ENCODE measurements around the gene RUFY3.

The RUFY3 gene

GRCh38 chr4:70778888-70779422, 57.2 kb downstream of the RUFY3 start:
- no peak for DNase-seq (ENCODE audit: low read depth)

GRCh38 chr4:70783096-70783495, 61.3 kb downstream of the RUFY3 start:
- no peak for DNase-seq (ENCODE audit: low read depth)

GRCh38 chr4:70787496-70787895, 65.7 kb downstream of the RUFY3 start:
- DNase-seq (ENCODE audit: low read depth) = no peak

- no peak for DNase-seq (ENCODE audit: low read depth)
These were observed 67.0 kb downstream of the RUFY3 start for GRCh38 chr4:70788733-70789132.

- DNase-seq (ENCODE audit: low read depth) = no peak
These were observed 71.9 kb downstream of the RUFY3 start for GRCh38 chr4:70793626-70794025.

GRCh38 chr4:70801265-70801809, 79.6 kb downstream of the RUFY3 start:
- DNase-seq (ENCODE audit: low read depth) = no peak

GRCh38 chr4:70802928-70803580, 81.3 kb downstream of the RUFY3 start:
- DNase-seq (ENCODE audit: low read depth) = no peak

GRCh38 chr4:70808151-70808550, 86.4 kb downstream of the RUFY3 start:
- no peak for DNase-seq (ENCODE audit: low read depth)

- DNase-seq (ENCODE audit: low read depth) = no peak
These were observed 93.6 kb downstream of the RUFY3 start for GRCh38 chr4:70815370-70815769.

- DNase-seq (ENCODE audit: low read depth) = no peak
These were observed 95.1 kb downstream of the RUFY3 start for GRCh38 chr4:70816894-70817293.

- no peak for DNase-seq (ENCODE audit: low read depth)
These were observed 96.5 kb downstream of the RUFY3 start for GRCh38 chr4:70818173-70818855.

- DNase-seq (ENCODE audit: low read depth) = no peak
These were observed 97.2 kb downstream of the RUFY3 start for GRCh38 chr4:70818921-70819320.

GRCh38 chr4:70829015-70829414, 107.3 kb downstream of the RUFY3 start:
- no peak for DNase-seq (ENCODE audit: low read depth)

GRCh38 chr4:70829492-70829891, 107.7 kb downstream of the RUFY3 start:
- DNase-seq (ENCODE audit: low read depth) = no peak

- DNase-seq (ENCODE audit: low read depth) = no peak
These were observed 108.3 kb downstream of the RUFY3 start for GRCh38 chr4:70830054-70830453.

- DNase-seq (ENCODE audit: low read depth) = no peak
These were observed 109.5 kb downstream of the RUFY3 start for GRCh38 chr4:70831293-70831692.

- no peak for DNase-seq (ENCODE audit: low read depth)
These were observed 111.9 kb downstream of the RUFY3 start for GRCh38 chr4:70833675-70834074.

GRCh38 chr4:70836081-70836480, 114.3 kb downstream of the RUFY3 start:
- no peak for DNase-seq (ENCODE audit: low read depth)

- DNase-seq (ENCODE audit: low read depth) = no peak
These were observed 116.4 kb downstream of the RUFY3 start for GRCh38 chr4:70838204-70838603.

- DNase-seq (ENCODE audit: low read depth) = peak; percentile 41
These were observed 117.2 kb downstream of the RUFY3 start for GRCh38 chr4:70838666-70839588.

GRCh38 chr4:70839589-70840093, 117.9 kb downstream of the RUFY3 start, which contains the start of gene GRSF1:
GRSF1 (minus strand) TSS chr4:70839890; CDS start chr4:70839827, 63 bp downstream.
- DNase-seq (ENCODE audit: low read depth) = peak; percentile 89

- DNase-seq (ENCODE audit: low read depth) = peak; percentile 37
These were observed 118.4 kb downstream of the RUFY3 start for GRCh38 chr4:70840137-70840536.
